Inflammatory macrophage treated with lipopolysaccharide for 4 hours (primary cell): ENCODE measurements around the gene MARCHF11.

ENCODE experiments used
- DNase-seq: peaks from one replicate; pipeline ENCODE4 v3.0.0-alpha.2; 2020

Gene MARCHF11

DNA sequence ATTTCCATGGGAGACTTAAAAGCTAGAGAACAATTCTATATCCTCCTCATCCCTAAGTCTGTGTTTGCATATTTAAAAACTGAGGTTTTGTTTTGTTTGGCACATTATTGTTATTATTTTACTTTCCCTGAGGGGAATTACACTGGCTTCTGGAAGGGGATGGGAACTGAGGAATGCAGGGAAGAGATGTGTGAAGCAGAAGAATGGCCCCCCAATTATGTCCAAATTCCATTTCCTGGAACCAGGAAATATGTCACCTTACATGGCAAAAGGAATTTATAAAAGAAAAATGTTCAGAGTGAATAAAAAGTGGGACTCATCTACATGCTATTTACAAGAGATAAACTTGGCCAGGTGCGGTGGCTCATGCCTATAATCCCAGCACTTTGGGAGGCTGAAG, 129.8 kb downstream of the MARCHF11 start:
- no peak for DNase-seq

DNA sequence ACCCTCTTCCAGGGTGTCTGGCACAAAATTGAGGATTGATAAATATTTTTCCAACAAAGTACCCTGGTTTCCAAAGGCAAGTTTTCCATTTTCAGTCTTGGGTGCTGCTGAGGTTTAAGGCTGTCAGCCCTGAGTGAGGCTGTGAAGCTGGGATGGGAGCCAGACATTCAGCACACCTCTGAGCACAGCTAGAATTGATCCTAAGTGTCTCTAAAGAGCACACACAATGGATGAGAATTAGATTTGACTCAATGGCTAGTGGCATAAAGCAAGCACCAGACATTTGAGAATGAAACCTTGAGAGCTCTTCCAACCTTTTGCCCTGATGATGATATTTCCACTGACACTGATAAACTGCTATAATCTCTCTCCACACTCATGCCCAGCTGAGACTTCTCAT, 131.5 kb downstream of the MARCHF11 start:
- DNase-seq = no peak

DNA sequence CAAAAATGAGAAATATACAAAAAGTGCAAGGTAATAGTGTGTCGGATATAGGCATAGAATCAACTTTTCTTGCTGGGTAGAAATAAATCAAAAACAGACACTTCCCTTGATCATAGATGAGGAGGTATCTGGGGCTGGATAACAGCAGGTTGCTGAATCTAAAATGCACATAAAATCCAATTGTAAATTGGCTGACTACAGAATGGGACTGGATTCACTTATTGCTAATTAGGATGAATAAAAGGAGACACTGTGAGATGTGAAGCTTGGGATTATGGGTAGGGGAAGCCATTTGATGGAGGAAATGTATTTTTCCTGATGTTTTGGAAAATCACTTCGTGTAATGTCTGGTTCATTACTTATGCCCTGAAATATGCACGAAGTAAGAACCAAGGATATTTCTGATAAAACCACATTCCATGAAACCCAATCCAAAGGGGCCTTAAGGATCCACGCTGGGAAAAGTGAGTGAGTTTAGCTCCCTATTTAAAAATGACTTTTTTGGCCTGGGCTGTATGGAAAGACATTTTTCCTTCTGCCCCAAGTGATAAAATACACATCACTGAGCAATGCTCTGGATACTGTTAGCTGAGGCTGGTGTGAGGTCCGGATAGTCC, 136.1 kb downstream of the MARCHF11 start:
- no peak for DNase-seq

DNA sequence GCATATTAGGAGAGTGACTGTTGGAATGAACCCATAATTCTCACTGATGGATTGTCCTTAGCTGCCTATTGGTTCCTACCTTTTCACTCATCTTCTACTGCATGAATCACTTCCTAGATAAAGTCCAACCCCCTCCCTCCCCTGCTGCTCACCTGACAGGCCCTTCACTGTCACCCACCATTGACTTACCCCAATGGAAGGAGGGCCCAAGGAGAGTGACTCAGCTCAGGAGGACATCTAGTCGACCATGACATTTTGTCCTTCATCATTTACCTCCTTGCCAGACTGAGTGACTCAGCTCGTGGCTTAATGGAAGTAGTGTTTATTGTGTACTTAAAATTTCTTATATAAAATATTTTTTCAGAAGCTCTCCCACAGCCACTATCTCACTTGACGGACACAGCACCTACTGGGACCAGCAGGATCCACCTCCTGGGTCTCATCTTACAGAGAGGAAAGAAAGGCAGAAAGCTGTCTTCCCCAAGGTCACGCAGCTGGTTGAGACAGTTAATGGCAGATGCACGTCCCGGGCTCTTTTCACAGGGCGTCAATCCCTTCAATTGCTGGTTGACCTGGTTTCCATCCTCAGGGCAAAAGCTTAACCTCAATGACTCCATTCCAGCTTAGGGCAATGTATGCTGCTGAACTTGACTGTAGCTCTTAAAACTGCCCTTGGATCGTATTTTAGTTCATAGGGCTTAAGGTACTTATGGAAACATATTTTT, 142.3 kb downstream of the MARCHF11 start:
- no peak for DNase-seq

DNA sequence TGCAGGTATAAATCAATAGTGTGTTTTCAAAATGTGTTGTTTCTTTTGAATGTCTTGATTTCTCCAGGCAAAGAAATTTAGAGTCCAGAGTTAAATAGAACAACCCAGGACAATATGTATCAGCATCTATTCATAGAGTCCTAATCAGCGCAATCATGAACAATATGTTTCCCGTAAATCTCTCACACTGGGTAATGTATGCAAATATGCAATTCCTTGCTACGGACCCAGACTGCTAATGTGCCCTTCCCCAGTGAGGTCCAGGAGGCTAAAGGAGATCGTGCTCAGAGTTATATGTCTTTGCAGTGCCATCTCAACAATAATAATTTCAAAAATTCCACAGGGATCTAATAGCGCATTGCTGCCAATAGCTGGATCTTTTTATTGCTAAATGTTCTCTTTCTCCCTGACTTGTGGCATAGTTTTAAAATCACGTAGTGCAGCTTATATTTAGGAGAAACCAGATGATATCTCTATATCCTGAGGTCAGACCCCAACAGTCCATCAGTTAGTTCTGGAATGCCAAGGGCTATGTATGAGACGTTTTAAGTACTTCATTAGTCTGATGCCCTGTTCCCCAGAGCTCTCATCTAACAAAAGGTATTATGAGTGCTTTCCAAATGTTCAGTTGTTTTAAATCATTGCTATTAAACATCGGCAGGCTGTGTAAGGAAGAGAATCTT, 145.1 kb downstream of the MARCHF11 start:
- DNase-seq = no peak

DNA sequence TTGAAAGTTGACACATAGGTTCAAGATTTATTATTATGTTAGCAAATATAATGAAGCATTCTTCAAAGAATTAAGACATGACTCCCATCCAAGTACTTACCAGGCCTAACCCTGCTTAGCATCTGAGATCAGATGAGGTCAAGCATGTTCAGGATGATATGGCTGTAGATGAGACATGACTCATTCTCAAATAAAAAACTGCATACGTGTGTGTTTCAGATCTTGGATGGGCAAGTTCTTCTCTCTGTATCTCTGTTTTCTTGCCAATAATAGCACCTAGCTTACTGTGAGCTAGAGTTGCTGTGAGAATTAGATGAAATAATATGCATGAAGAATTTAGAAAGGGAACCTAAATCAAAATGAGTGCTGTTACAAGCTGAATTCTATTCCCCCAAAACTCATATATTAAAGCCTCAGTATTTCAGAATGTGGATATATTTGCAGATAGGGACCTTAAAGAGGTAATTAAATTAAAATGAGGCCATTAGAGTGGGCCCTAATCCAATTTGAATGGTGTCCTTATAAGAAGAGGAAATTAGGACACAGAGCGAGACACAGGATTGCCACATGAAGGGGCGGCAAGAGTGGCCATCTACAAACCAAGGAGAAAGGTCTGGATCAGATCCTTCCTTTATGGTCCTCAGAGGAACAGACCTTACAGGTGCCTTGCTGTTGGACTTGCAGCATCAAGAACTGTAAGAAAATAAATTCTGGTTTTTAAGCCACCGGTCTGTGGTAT, 146.2 kb downstream of the MARCHF11 start:
- no peak for DNase-seq

DNA sequence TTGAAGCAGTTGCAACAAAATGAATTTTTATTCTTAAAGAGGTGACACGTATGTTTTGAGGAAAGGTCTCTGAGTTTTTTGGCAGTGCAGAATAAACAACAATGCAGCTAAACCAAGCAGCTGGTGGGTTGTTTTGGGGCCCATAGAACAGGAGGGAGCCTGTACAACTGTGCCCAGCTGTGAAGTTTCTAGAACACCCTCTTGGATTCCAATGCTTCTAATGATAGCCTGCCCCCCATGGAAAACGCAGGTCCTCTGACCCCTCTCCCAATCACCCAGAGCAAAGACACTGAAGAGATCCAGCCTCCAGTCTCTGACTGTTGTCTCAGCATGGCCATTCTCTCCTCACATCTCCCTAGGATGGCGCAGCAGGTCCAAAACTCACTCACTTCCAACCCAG, 150.9 kb downstream of the MARCHF11 start:
- no peak for DNase-seq

DNA sequence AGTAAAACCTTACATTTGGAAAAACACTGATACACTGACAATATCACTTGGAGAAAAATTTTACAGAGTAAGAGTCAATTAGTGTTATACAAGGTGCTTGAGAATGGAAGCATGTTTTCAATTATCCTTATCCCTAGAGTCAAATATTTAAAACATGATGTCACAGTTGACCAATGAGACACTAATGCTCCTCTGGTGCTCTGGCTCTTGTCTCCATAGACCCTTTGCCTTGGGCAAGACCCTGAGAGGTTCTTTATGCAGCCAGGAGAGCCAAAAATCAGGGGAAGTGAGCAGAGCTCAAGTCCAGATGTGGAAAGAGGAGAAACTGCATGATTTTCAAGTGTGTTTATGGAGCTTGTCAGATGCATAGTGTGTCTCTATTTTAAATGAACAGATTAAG, 153.9 kb downstream of the MARCHF11 start:
- no peak for DNase-seq

DNA sequence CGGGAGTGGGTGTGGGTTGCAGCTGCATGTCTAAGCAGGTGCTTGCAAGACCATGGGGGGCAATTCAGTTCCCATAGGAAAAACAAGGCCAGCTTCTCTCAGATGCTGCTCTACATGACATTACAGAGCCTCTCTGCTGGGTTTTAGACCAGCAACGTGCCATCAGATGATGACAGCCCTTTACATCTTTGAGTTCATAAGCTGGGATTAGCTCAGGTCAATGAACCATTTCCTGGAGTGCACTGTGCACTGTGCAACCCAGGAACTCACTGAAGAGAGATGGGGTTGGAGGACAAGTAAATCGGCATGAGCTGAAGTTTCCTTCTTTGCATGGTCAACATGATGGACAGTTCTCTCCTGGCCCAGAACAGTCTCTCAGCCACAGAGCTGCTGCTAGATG, 160.6 kb downstream of the MARCHF11 start:
- no peak for DNase-seq

DNA sequence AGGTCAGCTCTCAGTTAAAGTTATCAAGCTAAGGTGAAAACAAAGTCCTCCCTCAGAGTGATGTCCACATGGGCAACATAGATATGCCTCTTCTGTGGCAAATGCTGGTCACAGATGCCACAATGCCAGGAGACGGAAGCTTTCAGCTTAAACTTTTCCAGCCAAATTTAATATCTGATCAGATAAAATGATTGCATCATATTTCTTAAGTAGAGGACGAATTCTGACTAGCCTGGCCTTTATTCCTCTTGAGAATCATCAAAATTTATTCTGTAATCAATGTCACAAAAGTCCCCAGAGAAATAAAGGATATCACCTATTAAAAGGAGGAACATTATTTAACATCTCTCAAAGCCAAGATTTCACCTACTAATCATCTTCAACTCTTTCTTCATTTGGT, 161.9 kb downstream of the MARCHF11 start:
- DNase-seq = no peak
